HepG2 (cell line): Measurements from ENCODE around the gene CSE1L. TPM values are rescaled to one million over a fixed set of nuclear protein-coding genes. Genes with fewer than 3 reads are reported as not detected.

Source experiments
- ATAC-seq: fragments of 200-7000 bp; cut with Tn5 transposase; 3 replicates; pipeline ENCODE4 v1.9.1; 2020; ENCODE audit warnings: mild to moderate bottlenecking, moderate library complexity
- BruUV-seq: library from RNA; stranded (reverse); fragments of 400-500 nt; replicated peaks from 2 replicates; lab custom pipeline; 2021; lab: Mats Ljungman, UMichigan
- CTCF ChIA-PET: fragments of 300-600 bp; formaldehyde crosslinking; extraction: SDS; loops from one replicate; lab custom pipeline; 2021; ENCODE audit warnings: low total read pairs, inconsistent platforms, low intra/inter-chr PET ratio; lab: Yijun Ruan, JAX
- POLR2A ChIA-PET: fragments of 350-600 bp; sonication (Branson Sonifier 250); formaldehyde crosslinking; loops from one replicate; lab custom pipeline; 2020; ENCODE audit warnings: antibody characterized with exemption, inconsistent platforms; lab: Yijun Ruan, JAX
- DNase-seq: peaks from one replicate; pipeline ENCODE4 v3.0.0-alpha.2; 2015; ENCODE audit warnings: low spot score
- FAIRE-seq: peaks from 3 replicates; lab custom pipeline; 2011; peaks lifted over from hg19 to GRCh38; lab: Jason Lieb, UNC
- H2AFZ ChIP-seq: one replicate; pipeline ENCODE4 v1.6.1; 2011; ENCODE audit warnings: low read length, inconsistent platforms
- H3K27ac ChIP-seq: fragments of 300-600 bp; 3 replicates; pipeline ENCODE4 v1.8.0; 2011; ENCODE audit warnings: mixed run types, mild to moderate bottlenecking, mixed read lengths, low read length, inconsistent platforms; ENCODE audit not compliant: insufficient read depth; ENCODE audit errors: extremely low read length
- H3K27me3 ChIP-seq, 2 experiments: fragments of 200-600 bp in 1 of 2; 2 replicates in 1 of 2; 3 replicates in 1 of 2; pipeline versions ENCODE4 v1.6.0 to v1.8.0; 2011; ENCODE audit warnings: low read length in 2 of 2, mild to moderate bottlenecking in 2 of 2, moderate library complexity in 2 of 2, inconsistent platforms in 1 of 2; ENCODE audit not compliant: insufficient read depth in 2 of 2, control insufficient read depth in 1 of 2
- H3K36me3 ChIP-seq, 2 experiments: fragments of 200-600 bp in 1 of 2; replicated peaks in 1 of 2; 2 replicates in 1 of 2; 3 replicates in 1 of 2; pipeline versions ENCODE4 v1.5.1 to v1.8.0; 2011; ENCODE audit warnings: low read length in 2 of 2, inconsistent platforms in 1 of 2; ENCODE audit not compliant: insufficient read depth in 2 of 2, control insufficient read depth in 1 of 2
- H3K4me1 ChIP-seq: 2 replicates; pipeline ENCODE4 v1.5.1; 2012; ENCODE audit warnings: low read length, inconsistent platforms; ENCODE audit not compliant: insufficient read depth
- H3K4me2 ChIP-seq: 2 replicates; pipeline ENCODE4 v1.6.0; 2011; ENCODE audit warnings: low read depth, low read length, inconsistent platforms
- H3K4me3 ChIP-seq, 3 experiments: fragments of 200-600 bp in 1 of 3; sonication (generic), shearing (Covaris generic) in 1 of 3; replicated peaks in 1 of 3; 2 replicates each; pipeline ENCODE4 v1.5.1; 2011 to 2016; ENCODE audit warnings: low read length in 3 of 3, inconsistent platforms in 2 of 3, low read depth in 2 of 3, mild to moderate bottlenecking in 2 of 3, control low read depth in 1 of 3, mixed read lengths in 1 of 3; ENCODE audit not compliant: insufficient read depth in 1 of 3
- H3K79me2 ChIP-seq: one replicate; pipeline ENCODE4 v1.6.1; 2011; ENCODE audit warnings: low read length, inconsistent platforms; ENCODE audit not compliant: insufficient read depth
- H3K9ac ChIP-seq: 2 replicates; pipeline ENCODE4 v1.6.0; 2011; ENCODE audit warnings: mild to moderate bottlenecking, low read depth, low read length, inconsistent platforms; ENCODE audit not compliant: insufficient read depth
- H3K9me3 ChIP-seq: 2 replicates; pipeline ENCODE4 v1.5.1; 2012; ENCODE audit warnings: mild to moderate bottlenecking, low read length
- H4K20me1 ChIP-seq: 2 replicates; pipeline ENCODE4 v1.6.0; 2011; ENCODE audit warnings: inconsistent platforms, mild to moderate bottlenecking, low read length, moderate library complexity; ENCODE audit not compliant: insufficient read depth
- DBP ChIP-seq: sonication (generic); formaldehyde crosslinking; IDR thresholded peaks from 2 replicates; pipeline ENCODE4 v1.4.0; 2020; ENCODE audit warnings: missing genetic modification reagents; ENCODE audit errors: not compliant biosample characterization
- DPF2 ChIP-seq: sonication (generic); formaldehyde crosslinking; IDR thresholded peaks from 2 replicates; pipeline ENCODE4 v1.4.0; 2020; ENCODE audit warnings: mild to moderate bottlenecking, low read depth, missing genetic modification reagents, borderline replicate concordance
- GPN1 ChIP-seq: sonication (generic); formaldehyde crosslinking; IDR thresholded peaks from 2 replicates; pipeline ENCODE4 v1.5.1; 2020; ENCODE audit warnings: missing genetic modification reagents, borderline replicate concordance
- HNF4A ChIP-seq: sonication (generic); formaldehyde crosslinking; IDR thresholded peaks from 2 replicates; pipeline ENCODE4 v1.4.0; 2020; ENCODE audit warnings: missing genetic modification reagents
- KLF6 ChIP-seq: IDR thresholded peaks from 2 replicates; pipeline ENCODE4 v1.8.0; 2016; ENCODE audit warnings: missing biosample characterization, missing genetic modification reagents
- MAZ ChIP-seq, 2 experiments: sonication (generic) in 1 of 2; formaldehyde crosslinking in 1 of 2; IDR thresholded peaks; 2 replicates each; pipeline versions ENCODE4 v1.5.0 to v1.6.1; 2012 to 2020; ENCODE audit warnings: low read depth in 2 of 2, mild to moderate bottlenecking in 2 of 2, borderline replicate concordance in 1 of 2, improper control_type of control experiment in 1 of 2, low read length in 1 of 2, missing genetic modification reagents in 1 of 2, moderate library complexity in 1 of 2
- NR1H2 ChIP-seq: sonication (generic); formaldehyde crosslinking; IDR thresholded peaks from 2 replicates; pipeline ENCODE4 v1.8.1; 2022; ENCODE audit warnings: low read depth, missing genetic modification reagents, borderline replicate concordance
- NR2F2 ChIP-seq: IDR thresholded peaks from 2 replicates; pipeline ENCODE4 v1.6.1; 2012; ENCODE audit warnings: low read depth, inconsistent platforms, borderline replicate concordance
- RAD51 ChIP-seq: fragments of 450-650 bp; IDR thresholded peaks from 2 replicates; pipeline ENCODE4 v1.6.1; 2016; ENCODE audit warnings: borderline replicate concordance
- RBM22 ChIP-seq: fragments of 200-400 bp; formaldehyde crosslinking; optimal IDR thresholded peaks from 2 replicates; pipeline ENCODE3; 2017; ENCODE audit warnings: mild to moderate bottlenecking, low read length, moderate library complexity
- REXO4 ChIP-seq: sonication (generic); formaldehyde crosslinking; IDR thresholded peaks from 2 replicates; pipeline ENCODE4 v1.8.0; 2022; ENCODE audit warnings: missing genetic modification reagents, mild to moderate bottlenecking, borderline replicate concordance
- SMARCC2 ChIP-seq: fragments of 450-650 bp; IDR thresholded peaks from 2 replicates; pipeline ENCODE4 v1.6.1; 2017; ENCODE audit warnings: antibody characterized with exemption, mild to moderate bottlenecking
- THRA ChIP-seq: sonication (generic); formaldehyde crosslinking; IDR thresholded peaks from 2 replicates; pipeline ENCODE4 v1.4.0; 2020; ENCODE audit warnings: missing genetic modification reagents, borderline replicate concordance
- ZFP36L1 ChIP-seq: sonication (generic); formaldehyde crosslinking; IDR thresholded peaks from 2 replicates; pipeline ENCODE4 v1.8.0; 2022; ENCODE audit warnings: mild to moderate bottlenecking, missing genetic modification reagents, moderate library complexity
- ZNF18 ChIP-seq: sonication (generic); formaldehyde crosslinking; IDR thresholded peaks from 2 replicates; pipeline ENCODE4 v1.8.0; 2022; ENCODE audit warnings: mild to moderate bottlenecking, missing genetic modification reagents; ENCODE audit not compliant: insufficient replicate concordance
- ZNF234 ChIP-seq: sonication (generic); formaldehyde crosslinking; conservative IDR thresholded peaks from 2 replicates; pipeline ENCODE4 v1.5.1; 2020; ENCODE audit warnings: mild to moderate bottlenecking, missing genetic modification reagents
- ZNF652 ChIP-seq: IDR thresholded peaks from 2 replicates; pipeline ENCODE4 v1.6.1; 2016; ENCODE audit warnings: low read depth, borderline replicate concordance
- ZNF75D ChIP-seq: sonication (generic); formaldehyde crosslinking; IDR thresholded peaks from 2 replicates; pipeline ENCODE4 v1.8.1; 2023; ENCODE audit warnings: missing genetic modification reagents, mild to moderate bottlenecking, borderline replicate concordance
- ZNF83 ChIP-seq: sonication (generic); formaldehyde crosslinking; IDR thresholded peaks from 2 replicates; pipeline ENCODE4 v1.4.0; 2020; ENCODE audit warnings: missing genetic modification reagents, mild to moderate bottlenecking, borderline replicate concordance
- WGBS: methylation state at CpG from one replicate; pipeline ENCODE4 v1.1.6; 2017; ENCODE audit warnings: low lambda C conversion rate; 5-methylcytosine and 5-hydroxymethylcytosine counted together
- in situ Hi-C: cut with HindIII; loops from 2 replicates; pipeline ENCODE4 v1.10.0; 2017; ENCODE audit warnings: low pct_unique_long_range_greater_than_20kb; ENCODE audit not compliant: extremely low pct_ligation_motif_present
- intact Hi-C: fragments of 100-400 bp; cut with micrococcal nuclease; formaldehyde crosslinking; loops from one replicate; pipeline ENCODE4 v1.10.0; 2022; ENCODE audit not compliant: unreplicated experiment
- polyA plus RNA-seq, 8 experiments: library from polyadenylated mRNA; depleted of rRNA in 3 of 8; stranded (reverse) in 7 of 8; unstranded in 1 of 8; fragments of >200 nt; fragmentation: Illumina TruSeq in 4 of 8; extraction: Trizol in 4 of 8; gene quantifications; 2 replicates each; pipeline versions ENCODE4 v1.2.1 to v1.2.3, GENCODE V29; 2011 to 2016; ENCODE audit warnings: low read depth in 4 of 8, missing spikeins in 1 of 8, mixed read lengths in 1 of 8; ENCODE audit not compliant: insufficient read depth in 1 of 8
- total RNA-seq, 5 experiments: library from RNA; depleted of rRNA; stranded (reverse); fragments of >200 nt; fragmentation: Illumina TruSeq; extraction: Trizol; gene quantifications; 2 replicates each; pipeline ENCODE4 v1.2.3, GENCODE V29; 2016; ENCODE audit warnings: low read depth in 1 of 5

Gene CSE1L
- total and polyA plus RNA-seq, 2 of the 13 experiments (the other 11 are each of a cell fraction or from before 2014, with no cell fraction given), result 56.9 to 258 TPM

GRCh38 chr20:49115564-49115963 lies 69.5 kb downstream of the CSE1L start:
- Histone ChIP-seq H3K9me3 (no peaks in the 10 kb centered on the region), H3K27ac (no peak overlapping the region), H3K36me3 (peaks cover 57 to 80% of the 10 kb centered on the region in 2 experiments), H3K79me2 (no peaks in the 10 kb centered on the region), H4K20me1 (no peaks in the 10 kb centered on the region), H3K4me3 (no peak overlapping the region), H2AFZ (no peak overlapping the region), H3K4me2 (no peak overlapping the region), H3K9ac (no peak overlapping the region), H3K4me1 (no peaks in the 10 kb centered on the region), H3K27me3 (no peaks in the 10 kb centered on the region)
- no peak for DNase-seq
- intact Hi-C loops (no loop called here), in situ Hi-C loops (no loop called here)
- FAIRE-seq, result no peak
- POLR2A ChIA-PET, result no interaction called here
- no peak for ATAC-seq
- WGBS, result 94% methylated on average over 7 of the region's 7 CpGs
- CTCF ChIA-PET, result no interaction called here
- BruUV-seq, result no TSS peak
- TF ChIP-seq ZNF18 (CRISPR knock-in tag) (no peak), NR2F2 (no peak), THRA (no peak), REXO4 (CRISPR knock-in tag) (no peak), ZNF234 (CRISPR knock-in tag) (no peak), MAZ (IDR thresholded peaks at IDR 0.05; ENCODE audit: borderline replicate concordance, low read depth, low read length) (no peak), MAZ (CRISPR knock-in tag; IDR thresholded peaks at IDR 0.05; ENCODE audit: low read depth) (no peak), ZNF83 (CRISPR knock-in tag) (no peak), KLF6 (no peak), GPN1 (CRISPR knock-in tag) (no peak), DPF2 (no peak), ZNF75D (CRISPR knock-in tag) (no peak), NR1H2 (CRISPR knock-in tag) (no peak), HNF4A (CRISPR knock-in tag) (no peak), ZFP36L1 (CRISPR knock-in tag) (no peak), ZNF652 (CRISPR knock-in tag) (no peak), DBP (CRISPR knock-in tag) (no peak), RBM22 (peak; percentile 89), RAD51 (no peak), SMARCC2 (no peak)
